GM12891 (cell line): ENCODE results near the gene KCNG2.

Experiments used
- DNase-seq: peaks from one replicate; pipeline ENCODE4 v3.0.0; 2011; ENCODE audit warnings: low spot score; ENCODE audit not compliant: insufficient read length
- FAIRE-seq: peaks from 2 replicates; lab custom pipeline; 2011; peaks lifted over from hg19 to GRCh38; lab: Jason Lieb, UNC
- PAX5 ChIP-seq: IDR thresholded peaks from 2 replicates; pipeline ENCODE4 v1.6.1; 2011; ENCODE audit warnings: low read length, moderate library complexity, mild to moderate bottlenecking; ENCODE audit not compliant: insufficient read depth, severe bottlenecking
- POLR2A ChIP-seq: IDR thresholded peaks from 2 replicates; pipeline ENCODE4 v1.6.1; 2011; ENCODE audit warnings: low read depth, low read length, control low read depth
- POLR2AphosphoS5 ChIP-seq: IDR thresholded peaks from 2 replicates; pipeline ENCODE4 v1.6.1; 2011; ENCODE audit warnings: low read depth, low read length, control low read depth
- POU2F2 ChIP-seq: IDR thresholded peaks from 2 replicates; pipeline ENCODE4 v1.6.1; 2011; ENCODE audit warnings: low read depth, mild to moderate bottlenecking, control low read depth, low read length, moderate library complexity
- SPI1 ChIP-seq: IDR thresholded peaks from 2 replicates; pipeline ENCODE4 v1.6.1; 2011; ENCODE audit warnings: low read depth, low read length, control low read depth
- TAF1 ChIP-seq: IDR thresholded peaks from 2 replicates; pipeline ENCODE4 v1.6.1; 2011; ENCODE audit warnings: low read depth, low read length, control low read depth

The KCNG2 gene

DNA sequence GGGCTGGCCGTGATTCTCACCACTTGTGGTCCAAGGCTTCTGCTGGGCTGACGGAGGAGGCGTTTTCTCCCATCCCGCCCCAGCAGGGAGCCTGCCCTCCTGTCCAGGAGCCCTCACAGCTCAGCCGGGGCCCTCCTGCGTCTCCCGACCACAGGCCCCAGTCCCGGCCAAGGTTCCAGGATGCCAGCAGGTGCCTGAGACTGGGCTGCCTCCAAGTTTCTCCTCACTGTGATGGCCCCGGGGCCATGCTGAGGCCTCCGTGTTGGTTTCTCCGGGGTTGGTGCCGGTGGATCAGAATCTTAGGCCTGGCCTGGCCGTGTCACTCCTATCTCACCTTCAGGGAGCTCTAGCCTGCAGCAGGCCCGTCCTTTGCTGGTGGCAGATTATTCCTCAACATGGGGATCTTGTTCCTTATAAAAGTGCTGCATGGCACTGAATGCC, 5.9 kb downstream of the KCNG2 start:
- no peak for TF ChIP-seq SPI1
- TF ChIP-seq POLR2A: no peak
- no peak for TF ChIP-seq POU2F2
- TF ChIP-seq PAX5: no peak
- TF ChIP-seq TAF1: no peak
- TF ChIP-seq POLR2AphosphoS5: no peak
- DNase-seq (no peak), FAIRE-seq (no peak)

DNA sequence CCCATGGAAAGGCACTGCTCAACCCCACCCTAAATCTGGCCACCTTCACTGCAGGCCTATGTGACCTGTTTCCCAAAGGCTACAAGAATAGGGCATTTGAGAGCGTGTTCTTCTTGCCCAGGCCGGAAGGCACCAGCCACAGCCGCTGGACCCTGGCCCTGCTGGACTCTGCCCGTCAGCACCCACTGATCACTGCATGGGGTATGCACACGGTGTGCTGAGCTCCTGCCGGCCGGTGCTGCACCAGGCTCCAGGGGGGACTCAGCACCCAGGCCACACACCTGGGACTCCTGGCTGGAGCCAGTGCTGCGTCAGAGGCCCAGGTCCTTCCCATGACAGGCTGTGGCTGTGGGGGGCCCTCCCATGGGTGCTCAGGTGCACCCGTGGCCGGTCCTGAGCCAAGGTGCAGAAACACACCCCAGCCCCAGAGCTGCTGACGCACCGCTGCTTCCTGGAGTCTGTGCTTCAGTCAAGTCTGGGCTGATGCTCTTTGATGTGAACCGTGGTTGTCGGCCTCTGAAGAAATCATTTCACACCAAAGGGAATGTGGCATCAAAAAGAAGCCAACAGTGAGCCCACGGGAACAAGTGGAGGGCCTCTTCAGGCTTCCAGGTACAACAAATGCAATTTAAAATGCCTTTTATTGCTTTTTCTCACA, 6.5 kb downstream of the KCNG2 start:
- FAIRE-seq (no peak), DNase-seq (no peak)
- TF ChIP-seq POLR2A (no peak), PAX5 (no peak), POLR2AphosphoS5 (no peak), POU2F2 (no peak), SPI1 (no peak), TAF1 (no peak)

DNA sequence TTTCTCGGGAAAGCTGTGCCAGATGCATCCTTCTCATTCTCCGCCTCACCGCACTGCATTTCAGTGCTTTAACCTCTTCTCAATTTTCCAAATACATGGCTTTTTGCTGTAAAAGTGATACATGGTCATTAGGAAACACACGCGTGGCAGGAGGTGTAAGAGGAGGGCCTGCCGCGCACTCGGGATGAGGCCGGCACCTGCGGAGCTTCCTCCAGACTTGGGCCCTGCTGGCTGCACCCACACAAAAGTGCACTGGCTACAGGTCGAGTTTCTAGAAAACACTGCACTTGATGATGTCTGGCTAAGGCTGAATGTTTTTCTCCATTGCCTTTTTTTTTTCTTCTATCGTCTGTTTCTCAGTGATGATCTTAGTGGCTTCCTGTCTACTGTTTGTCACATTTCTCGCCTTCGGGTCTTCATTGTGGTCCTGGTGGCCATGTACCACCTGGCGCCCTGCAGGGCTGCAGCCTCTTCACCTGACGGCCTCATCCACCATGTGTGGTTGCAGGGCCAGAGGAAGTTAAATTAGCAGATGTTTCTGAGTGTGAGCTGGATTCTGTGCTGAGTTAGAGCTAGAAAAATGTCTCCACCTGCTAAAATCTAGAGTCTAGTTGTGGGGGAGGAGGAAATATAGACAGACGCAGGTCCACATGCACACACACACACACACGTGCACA, 7.6 kb downstream of the KCNG2 start:
- DNase-seq (no peak), FAIRE-seq (no peak)
- TF ChIP-seq TAF1: no peak
- TF ChIP-seq POLR2AphosphoS5: no peak
- no peak for TF ChIP-seq SPI1

DNA sequence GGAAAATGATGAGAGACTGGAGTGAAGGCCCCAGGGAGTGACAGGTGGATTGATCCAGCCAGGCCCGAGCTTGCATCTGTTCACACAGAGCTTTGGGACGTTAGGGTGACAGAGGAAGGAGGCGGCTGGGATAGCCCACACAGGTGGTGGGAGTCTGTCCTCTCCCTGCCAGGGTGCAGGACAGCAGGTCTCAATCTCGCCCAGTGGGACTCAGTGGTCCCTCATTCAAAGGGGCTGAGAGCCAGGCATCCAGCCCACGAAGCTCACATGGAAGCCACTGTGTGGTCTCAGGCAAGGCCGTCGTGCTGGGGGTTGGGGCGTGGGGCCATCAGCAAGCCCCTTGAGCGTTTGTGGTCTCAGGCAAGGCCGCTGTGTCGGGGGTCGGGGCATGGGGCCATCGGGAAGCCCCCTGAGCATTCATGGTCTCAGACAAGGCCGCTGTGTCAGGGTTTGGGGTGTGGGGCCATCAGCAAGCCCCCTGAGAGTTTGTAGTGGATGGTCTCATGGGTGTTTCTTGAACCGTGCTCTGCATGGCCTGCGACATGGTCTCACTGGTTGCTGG, 8.3 kb downstream of the KCNG2 start:
- TF ChIP-seq POLR2AphosphoS5 (no peak), POU2F2 (no peak), SPI1 (no peak), PAX5 (no peak), POLR2A (no peak), TAF1 (no peak)
- FAIRE-seq: no peak
- DNase-seq: no peak

DNA sequence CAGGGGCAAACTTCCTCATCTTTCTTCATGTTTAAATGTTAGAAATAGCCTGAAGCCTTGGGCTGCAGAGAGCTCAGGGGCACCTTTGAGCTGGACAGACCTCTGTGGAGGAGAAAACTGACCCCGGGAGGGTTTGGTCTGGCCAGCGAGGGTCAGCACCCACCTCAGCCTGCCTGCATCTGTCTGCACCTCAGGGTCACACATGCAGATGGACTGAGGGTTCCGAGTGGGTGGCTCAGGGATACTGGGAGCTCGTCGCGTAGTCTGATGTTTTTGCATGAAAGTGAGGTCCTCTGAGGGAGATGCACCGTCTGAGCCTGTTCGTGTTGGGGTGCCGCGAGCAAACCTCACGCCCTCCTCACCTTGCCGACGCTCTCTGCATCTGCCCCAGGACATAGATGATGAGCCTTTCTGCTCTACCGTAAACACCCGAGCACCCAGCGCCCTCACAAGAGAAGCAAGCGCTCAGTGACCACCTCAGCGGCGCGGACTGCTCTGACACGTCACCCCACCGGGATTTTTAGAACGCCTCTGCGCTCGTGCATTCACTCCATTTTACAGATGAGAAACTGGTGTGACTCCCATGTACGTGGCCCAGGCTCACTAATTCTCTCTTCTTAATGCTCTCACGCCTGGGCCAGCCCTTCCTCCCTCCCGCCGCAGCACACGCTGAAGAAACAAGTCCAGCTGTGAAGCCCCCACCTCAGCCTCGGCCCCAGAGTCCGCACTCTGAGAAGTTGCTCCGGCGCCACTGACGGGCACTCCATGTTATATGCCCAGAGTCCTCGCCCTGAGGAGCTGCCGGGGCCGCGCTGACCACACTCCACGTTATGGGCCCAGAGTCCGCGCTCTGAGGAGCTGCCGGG, 9.5 kb downstream of the KCNG2 start:
- TF ChIP-seq SPI1: no peak
- no peak for TF ChIP-seq POU2F2
- no peak for TF ChIP-seq TAF1
- TF ChIP-seq POLR2AphosphoS5: no peak
- no peak for TF ChIP-seq POLR2A
- no peak for FAIRE-seq
- DNase-seq: no peak

DNA sequence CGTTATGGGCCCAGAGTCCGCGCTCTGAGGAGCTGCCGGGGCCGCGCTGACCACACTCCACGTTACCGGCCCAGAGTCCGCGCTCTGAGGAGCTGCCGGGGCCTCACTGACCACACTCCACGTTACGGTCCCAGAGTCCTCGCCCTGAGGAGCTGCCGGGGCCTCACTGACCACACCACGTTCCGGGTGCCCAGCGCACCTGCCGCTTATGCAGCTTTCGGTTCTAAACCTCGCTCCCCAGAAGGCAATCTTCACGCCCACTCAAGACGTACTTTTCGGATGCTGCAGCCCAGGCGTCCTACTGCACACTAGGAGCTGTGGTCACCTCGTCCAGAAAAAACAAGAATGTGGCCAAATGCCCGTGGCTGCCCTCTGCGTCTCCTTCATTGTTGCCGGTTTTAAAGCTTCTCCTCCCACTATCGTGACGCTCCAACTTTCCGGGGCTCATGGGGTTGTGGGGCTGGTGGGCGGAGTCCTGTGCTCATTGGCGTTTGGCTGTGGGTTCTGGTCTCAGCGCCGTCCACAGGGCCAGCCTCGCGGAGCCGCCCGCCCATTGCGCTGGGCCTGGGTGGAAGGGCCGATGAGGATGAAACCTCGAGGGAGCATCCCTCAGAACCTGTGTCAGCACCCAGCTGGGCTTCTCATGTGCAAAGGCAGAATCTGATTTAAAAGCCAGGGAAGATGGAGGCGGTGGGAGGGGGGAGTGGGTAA, 11.9 kb downstream of the KCNG2 start:
- FAIRE-seq: no peak

DNA sequence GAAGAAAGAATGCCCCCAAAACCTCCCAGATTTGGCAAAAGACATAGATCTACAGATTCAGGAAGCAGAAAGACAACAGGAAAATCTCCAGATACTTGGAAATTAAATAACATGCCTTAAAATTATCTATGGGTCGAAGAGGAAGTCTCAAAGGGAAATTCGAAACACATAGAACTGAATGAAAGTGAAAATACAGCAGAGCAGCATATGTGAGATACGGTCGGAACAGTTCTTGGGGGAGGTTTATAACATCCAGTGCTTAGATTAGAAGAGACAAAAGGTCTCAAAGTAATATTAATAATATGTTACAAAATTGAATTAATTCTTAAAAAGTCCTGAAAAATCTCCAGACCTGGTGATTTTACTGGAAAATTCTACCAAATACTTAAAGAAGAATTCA, 14.3 kb downstream of the KCNG2 start:
- TF ChIP-seq POLR2AphosphoS5: no peak
- no peak for TF ChIP-seq POLR2A
- no peak for TF ChIP-seq POU2F2
- TF ChIP-seq PAX5: no peak

More for the DNA sequence above, 11.9 kb downstream of the KCNG2 start:
- DNase-seq: no peak
- TF ChIP-seq PAX5 (no peak), SPI1 (no peak), POLR2AphosphoS5 (no peak), POLR2A (no peak), TAF1 (no peak), POU2F2 (no peak)

DNA sequence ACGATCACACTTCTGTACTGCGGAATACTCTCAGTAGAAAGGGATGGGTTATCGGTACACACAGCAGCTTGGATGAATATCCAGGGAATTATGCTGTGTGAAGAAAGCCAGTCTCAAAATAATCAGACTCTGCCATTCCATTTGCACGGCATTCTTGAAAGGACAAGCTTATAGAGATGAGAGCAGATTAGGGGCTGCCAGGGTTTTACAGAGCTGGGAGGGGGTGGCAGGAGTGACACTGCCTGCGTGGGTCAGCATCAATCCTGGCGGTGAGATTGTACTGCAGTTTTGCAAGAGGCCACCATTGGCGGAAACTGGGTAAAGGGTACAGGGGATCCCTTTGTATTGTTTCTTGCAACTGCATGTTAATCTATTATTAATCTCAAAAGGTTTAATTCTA, 16.6 kb downstream of the KCNG2 start:
- DNase-seq: no peak
- TF ChIP-seq TAF1: no peak
- TF ChIP-seq POLR2AphosphoS5: no peak
- TF ChIP-seq PAX5: no peak
- no peak for TF ChIP-seq POU2F2
- TF ChIP-seq POLR2A: no peak
- no peak for TF ChIP-seq SPI1
- FAIRE-seq: no peak

More for the DNA sequence above, 14.3 kb downstream of the KCNG2 start:
- FAIRE-seq (no peak), DNase-seq (no peak)
